GM21723 (cell line): ENCODE measurements around the gene SHC3.

Experiments
- ATAC-seq: cut with Tn5 transposase; IDR thresholded peaks from one replicate; pipeline ENCODE4 v1.9.1; 2021; ENCODE audit warnings: mild to moderate bottlenecking, moderate library complexity; ENCODE audit not compliant: unreplicated experiment

SHC3 gene

GRCh38 chr9:88966894-88967676 is 211.5 kb downstream of the SHC3 start:
- no peak for ATAC-seq

- no peak for ATAC-seq
Measured at GRCh38 chr9:88965473-88965872, 213.1 kb downstream of the SHC3 start.

GRCh38 chr9:88960632-88961031 is 218.0 kb downstream of the SHC3 start:
- ATAC-seq, result no peak

DNA sequence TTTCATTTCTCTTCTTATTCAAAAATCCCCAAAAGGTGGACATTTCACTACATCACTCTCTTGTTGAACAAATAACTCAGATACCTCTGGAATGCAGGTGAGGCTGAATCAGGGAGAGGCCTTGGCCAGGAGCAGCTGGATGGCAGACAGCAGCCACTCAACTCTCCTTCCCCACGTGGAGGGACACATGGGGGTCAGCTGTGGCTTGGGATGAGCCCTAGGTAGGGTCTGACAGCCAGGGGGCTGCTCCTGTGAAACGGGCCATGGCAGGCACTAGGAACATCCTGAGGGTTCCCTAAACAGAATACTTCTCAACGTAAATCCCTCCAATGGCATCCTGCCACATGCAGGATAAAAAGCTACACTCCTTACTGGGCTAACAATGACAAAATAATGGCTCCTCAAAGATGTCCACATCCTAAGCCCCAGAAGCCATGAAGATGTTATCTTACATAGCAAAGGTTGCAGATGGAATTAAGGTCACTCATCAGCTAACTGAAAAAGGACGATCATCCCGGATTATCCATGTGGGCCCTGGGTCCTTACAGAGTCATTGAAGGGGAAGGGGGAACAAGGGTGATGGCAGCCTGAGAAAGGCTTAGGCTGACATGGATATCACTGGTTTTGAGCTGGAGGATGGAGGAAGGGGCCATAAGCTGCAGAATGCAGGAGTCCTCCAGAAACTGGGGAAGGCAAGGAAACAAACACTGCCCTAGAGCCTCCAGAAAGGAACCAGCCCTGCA is 218.7 kb downstream of the SHC3 start:
- ATAC-seq, result no peak

- ATAC-seq, result no peak
Measured at GRCh38 chr9:88957526-88957925, 221.1 kb downstream of the SHC3 start.
